PC-9 (cell line): ENCODE data around the gene PPP1CB.

Source experiments
- CTCF ChIP-seq: fragments of 200-600 bp; sonication (generic); conservative IDR thresholded peaks from 2 replicates; pipeline ENCODE4 v1.6.1; 2017; ENCODE audit warnings: mixed run types, antibody characterized with exemption, mild to moderate bottlenecking, moderate library complexity
- EZH2 ChIP-seq: fragments of 200-600 bp; sonication (generic); IDR thresholded peaks from 2 replicates; pipeline ENCODE4 v1.8.0; 2017; ENCODE audit warnings: antibody characterized with exemption, low read depth

- no peak for TF ChIP-seq CTCF
- no peak for TF ChIP-seq EZH2
Measured at GRCh38 chr2:28780496-28780895, 28.9 kb downstream of the PPP1CB start.
